ENCODE results near the gene ATP1A1.

The ATP1A1 gene

DNA sequence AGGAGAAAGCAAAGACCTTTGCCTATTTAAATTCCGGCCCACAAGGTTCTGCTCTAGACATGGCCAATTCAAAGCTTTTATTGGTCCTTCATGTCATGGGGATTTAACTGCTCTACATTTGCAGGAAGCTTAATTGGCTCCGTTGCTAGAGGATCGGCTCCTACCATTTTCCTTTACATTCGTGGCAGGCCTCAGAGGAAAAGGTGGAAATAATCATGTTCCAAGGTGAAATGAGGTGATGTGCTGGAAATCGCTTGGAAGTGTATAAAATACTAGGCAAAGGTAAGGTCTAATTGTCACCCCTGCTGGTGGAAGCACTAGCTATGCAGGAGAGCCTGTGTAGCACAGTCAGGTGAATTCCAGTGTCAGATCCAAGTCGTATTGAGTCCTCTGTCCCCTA is 55.5 kb downstream of the ATP1A1 start:
- DNase-seq (ENCODE audit: low read depth) = no peak
- no peak overlapping the region for H3K4me3 ChIP-seq (ENCODE audit: low read depth, low read length)

DNA sequence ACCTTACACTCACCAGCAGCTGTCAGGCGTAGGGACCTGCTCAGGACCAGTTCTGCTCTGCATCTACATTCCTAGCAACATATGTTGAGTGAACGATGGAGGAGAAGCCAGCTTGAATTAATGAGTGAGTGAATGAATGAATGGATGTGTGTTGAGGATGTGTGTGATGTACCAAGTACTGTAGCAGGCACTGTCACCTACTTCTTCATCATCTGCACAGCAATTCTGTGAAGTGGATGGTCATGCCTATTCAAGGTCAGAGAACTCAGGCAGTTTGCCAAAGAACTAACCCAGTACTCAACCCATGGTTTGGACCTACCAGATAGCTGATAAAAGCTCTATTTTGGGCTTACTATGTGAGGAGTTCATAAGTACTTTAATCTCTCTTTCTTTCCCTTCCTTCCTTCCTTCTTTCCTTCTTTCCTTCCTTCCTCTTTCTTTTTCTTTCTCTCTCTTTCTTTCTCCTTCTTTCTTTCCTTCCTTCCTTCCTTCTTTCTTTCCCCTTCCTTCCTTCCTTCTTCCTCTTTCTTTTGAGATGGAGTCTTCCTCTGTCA is 56.9 kb downstream of the ATP1A1 start:
- no peak for DNase-seq (ENCODE audit: low read depth)
- no peak overlapping the region for H3K4me3 ChIP-seq (ENCODE audit: low read depth, low read length)

DNA sequence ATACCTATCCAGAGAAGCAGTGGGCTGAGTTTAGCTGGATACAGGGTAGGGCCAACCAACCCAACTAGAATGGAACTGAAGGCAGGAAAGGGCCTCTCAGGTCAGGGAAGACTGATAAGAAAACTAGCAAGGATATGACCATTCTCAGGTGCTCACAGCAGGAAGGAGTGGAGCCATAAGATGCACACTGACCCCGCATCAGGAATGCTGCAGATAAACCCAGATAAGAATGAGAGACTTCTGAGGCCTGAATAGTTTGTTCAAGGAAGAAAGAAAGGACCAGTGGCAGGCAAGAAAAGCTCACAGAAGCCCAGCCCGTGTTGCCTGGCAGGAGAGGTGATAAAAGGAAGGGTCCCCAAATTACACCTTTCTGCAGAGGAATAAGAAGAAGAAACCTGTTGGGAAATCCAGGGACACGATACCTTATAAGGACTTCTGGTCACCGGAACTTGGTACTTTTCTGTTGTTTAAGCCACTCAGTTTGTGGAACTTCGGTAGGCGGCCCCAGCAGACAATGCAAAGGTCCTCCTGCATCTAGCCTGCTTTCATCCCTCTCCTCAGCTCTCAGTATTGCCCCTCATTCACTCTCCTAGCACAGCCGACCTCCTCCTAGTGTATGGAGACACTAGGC is 58.9 kb downstream of the ATP1A1 start:
- no peak for DNase-seq (ENCODE audit: low read depth)
- H3K4me3 ChIP-seq (ENCODE audit: low read depth, low read length) = no peak overlapping the region

DNA sequence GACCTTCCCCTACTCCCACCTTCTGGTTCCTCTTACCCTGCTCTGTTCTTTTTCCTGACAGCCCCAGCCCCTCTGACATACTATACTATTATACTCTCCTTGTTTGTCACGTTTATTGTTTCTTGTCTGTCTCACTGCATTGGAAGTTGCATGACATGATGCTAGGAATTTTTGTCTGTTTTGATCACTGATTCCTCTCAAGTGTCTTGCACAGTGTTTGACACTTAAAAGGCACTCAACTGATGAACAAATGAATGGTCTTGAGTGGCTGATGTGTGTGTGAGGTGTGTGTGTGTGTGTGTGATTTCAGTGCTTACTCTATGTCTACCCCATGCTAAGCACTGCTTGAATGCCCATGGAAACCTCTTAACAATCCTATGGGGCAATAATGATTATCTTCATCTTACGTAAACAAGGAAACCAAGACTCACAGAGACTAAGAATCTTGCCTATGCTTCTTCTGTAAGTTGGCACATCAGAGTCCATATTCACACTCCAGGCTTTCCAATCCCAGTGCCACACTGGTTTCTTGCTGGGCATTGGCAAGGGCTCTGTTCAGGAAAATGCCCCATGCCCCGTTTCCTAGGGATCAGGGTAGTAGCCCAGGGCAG is 59.7 kb downstream of the ATP1A1 start:
- DNase-seq (ENCODE audit: low read depth) = no peak
- no peak overlapping the region for H3K4me3 ChIP-seq (ENCODE audit: low read depth, low read length)

DNA sequence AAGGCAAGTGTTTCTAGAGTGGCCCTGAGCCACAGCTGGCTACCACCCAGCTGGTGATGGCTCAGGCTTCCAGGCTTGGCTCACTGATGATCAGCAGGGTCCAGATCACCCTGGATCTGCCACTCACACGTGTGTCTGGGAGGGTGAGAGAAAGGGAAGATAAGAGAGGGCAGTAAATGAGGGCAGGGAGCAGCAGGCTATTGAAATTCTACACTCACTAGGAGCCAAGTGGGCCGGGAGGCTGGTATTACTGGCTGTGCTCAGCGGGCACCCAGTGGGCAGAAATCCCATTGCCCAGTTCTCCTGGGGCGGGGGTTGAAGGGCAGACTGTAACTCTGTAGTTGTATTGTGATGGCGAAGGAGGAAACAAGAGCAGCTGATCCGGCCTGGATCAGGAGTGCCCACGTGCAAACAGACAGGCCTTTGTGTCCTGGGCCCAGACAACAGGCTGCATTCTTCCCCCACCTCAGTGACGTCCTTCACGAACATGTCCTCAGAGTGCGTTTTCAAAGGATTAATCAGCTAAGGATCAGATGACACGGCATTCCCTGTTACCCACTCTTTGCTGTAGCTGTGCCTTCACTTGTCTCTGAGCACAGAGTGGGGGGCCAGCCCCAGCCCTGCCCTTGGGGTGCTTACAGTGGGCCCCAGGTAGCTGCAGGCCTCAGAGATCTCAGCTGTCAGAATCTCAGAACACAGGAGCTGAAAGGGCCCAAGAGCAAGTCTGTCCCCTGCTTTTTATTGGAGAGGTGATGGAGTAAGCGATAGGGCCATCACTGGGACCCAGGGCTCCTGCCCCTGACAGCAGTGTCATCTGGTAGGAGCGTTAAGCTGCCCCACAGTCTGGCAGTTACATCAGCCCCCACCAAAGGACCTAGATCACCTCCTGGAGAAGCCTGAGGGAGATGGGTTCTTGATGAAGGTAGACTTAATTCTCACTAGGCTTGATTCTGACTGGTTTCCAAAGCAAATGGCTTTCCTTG is 60.5 kb downstream of the ATP1A1 start:
- H3K4me3 ChIP-seq (ENCODE audit: low read depth, low read length) = no peak overlapping the region
- DNase-seq (ENCODE audit: low read depth) = peak; percentile 67

DNA sequence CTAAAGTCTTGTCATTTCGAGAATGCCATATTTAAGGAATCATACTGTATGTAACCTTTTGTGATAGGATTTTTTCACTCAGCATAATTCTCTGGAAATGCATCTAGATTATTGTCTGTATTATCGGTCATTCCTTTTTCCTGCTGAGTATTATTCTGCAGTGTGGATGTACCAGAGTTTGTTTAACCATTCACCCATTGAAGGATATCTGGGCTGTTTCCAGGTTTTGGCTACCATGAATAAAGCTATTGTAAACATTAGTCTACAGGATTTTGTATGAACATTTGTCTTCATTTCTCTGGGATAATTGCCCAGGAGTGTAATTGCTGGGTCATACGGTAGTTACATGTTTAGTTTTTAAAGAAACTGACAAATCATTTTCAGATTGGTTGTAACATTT is 61.8 kb downstream of the ATP1A1 start:
- no peak for DNase-seq (ENCODE audit: low read depth)
- H3K4me3 ChIP-seq (ENCODE audit: low read depth, low read length) = no peak overlapping the region

DNA sequence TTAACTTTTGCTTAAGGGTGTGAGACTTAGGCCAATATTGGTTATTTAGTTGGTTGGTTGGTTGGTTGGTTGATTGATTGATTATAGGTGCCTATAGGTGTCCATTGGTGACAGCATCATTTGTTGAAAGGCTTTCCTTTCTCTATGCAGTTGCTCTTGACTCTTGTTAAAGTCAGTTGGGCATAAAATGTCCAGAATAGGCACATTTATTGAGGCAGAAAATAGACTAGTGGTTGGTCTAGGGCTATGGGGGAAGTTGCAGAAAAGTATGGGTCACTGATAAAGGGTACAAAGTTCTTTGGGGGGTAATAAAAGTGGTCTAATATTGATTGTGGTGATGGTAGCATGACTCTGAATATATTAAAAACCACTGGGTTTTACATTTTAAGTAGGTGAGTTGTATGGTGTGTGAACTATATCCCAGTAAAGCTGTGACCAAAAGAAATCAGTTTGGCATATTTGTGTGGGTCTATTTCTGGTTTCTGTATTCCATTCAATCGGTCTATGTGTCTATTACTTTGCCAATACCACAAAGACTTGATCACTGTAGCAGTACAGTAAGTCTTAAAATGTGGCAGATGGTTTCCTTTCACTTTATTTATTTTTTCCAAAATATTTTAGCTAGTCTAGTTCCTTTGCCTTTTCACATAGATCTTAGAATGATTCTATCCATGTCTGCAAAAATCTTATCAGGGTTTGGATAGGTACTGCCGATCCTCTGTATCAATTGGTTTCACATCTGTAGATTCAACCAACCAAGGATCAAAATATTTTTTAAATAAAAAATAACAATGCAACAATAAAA is 63.0 kb downstream of the ATP1A1 start:
- DNase-seq (ENCODE audit: low read depth) = no peak

DNA sequence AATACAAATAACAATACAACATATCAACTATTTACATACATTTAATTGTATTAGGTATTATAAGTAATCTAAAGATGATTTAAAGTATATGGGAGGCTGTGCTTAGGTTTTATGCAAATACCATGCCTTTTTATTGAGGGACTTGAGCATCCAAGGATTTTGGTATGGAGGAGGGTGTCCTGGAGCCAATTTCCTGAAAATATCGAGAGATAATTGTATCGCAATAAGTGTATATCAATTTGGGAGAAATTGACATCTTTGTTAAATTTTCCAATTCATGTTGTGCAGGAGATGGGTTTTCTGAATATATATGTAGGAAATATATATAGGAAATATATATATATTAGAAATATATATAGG is 63.5 kb downstream of the ATP1A1 start:
- no peak overlapping the region for H3K4me3 ChIP-seq (ENCODE audit: low read depth, low read length)
- DNase-seq (ENCODE audit: low read depth) = no peak

More for the DNA sequence above, 63.0 kb downstream of the ATP1A1 start:
- H3K4me3 ChIP-seq (ENCODE audit: low read depth, low read length) = no peak overlapping the region

DNA sequence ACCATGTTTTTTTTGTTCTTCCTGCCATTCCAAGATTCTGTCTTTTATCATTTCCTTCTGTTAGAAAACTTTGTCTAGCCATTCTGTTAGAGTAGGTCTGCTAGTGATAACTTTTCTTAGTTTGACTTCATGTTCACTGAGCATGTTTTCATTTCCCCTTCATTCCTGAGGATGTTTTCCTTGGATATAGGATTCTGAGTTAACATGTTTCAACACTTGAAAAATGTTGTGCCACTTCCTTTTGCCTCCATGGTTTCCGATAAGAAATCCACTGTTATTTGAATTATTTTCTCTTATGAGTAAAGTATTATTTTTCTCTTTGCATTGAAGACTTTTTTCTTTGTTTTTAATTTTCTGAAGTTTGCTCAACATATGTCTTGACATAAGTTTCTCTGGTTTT is 66.7 kb downstream of the ATP1A1 start:
- no peak for DNase-seq (ENCODE audit: low read depth)
- no peak overlapping the region for H3K4me3 ChIP-seq (ENCODE audit: low read depth, low read length)

DNA sequence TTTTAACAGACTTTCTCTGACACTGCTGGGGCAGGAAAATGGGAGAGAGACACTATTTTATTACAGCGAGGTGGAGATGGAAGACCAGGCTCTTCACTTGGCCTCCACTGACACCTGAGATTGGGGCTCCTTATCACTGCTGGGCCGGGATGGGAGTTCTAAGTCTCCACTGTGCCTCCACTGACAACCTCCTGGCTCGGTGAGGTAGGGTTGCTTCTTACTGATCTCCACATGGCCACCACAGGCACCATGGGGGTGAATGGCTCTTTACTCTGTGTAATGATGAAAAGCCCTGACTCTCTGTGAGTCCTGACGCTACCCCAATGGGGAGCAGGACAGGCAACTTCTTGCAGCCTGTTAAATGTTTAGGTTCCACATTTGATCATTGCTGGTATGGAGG is 67.7 kb downstream of the ATP1A1 start:
- DNase-seq (ENCODE audit: low read depth) = no peak
- no peak overlapping the region for H3K4me3 ChIP-seq (ENCODE audit: low read depth, low read length)

DNA sequence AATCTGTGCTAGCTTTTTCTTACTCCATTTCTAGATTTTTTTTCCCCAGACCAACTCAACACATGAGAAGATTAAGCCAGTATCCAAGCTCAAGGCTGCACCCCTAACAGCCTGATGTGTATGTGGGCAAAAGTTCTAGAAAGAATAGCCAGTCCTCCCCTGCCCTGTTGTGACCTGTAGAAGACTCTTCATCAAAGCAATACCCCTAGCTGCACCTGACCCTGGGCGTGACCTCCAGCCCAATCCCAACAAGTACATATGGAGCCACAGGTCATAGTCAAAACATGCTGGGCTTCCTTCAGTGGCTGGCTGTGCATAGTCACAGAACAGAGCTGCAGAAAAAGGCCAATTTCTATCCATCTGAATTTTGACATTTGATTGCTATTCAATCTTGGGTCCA is 72.5 kb downstream of the ATP1A1 start:
- DNase-seq (ENCODE audit: low read depth) = no peak
- H3K4me3 ChIP-seq (ENCODE audit: low read depth, low read length) = no peak overlapping the region

DNA sequence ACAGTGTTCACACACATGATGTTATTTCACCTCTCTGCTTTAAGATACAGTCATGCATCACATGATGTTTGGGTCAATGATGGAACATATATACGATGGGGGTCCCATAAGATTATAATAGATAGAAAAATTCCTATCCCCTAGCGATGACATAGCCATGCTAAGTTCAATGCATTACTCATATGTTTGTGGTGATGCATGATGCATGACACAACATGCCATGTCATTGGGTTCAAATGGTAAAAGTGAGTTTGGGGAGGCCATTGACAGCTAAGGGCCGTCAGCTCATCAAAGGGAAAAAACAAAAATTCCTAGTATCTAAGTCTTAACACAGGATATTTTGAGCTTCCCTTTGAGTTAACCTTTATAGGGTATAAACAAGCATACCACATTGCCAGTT is 73.6 kb downstream of the ATP1A1 start:
- no peak overlapping the region for H3K4me3 ChIP-seq (ENCODE audit: low read depth, low read length)
- DNase-seq (ENCODE audit: low read depth) = no peak

DNA sequence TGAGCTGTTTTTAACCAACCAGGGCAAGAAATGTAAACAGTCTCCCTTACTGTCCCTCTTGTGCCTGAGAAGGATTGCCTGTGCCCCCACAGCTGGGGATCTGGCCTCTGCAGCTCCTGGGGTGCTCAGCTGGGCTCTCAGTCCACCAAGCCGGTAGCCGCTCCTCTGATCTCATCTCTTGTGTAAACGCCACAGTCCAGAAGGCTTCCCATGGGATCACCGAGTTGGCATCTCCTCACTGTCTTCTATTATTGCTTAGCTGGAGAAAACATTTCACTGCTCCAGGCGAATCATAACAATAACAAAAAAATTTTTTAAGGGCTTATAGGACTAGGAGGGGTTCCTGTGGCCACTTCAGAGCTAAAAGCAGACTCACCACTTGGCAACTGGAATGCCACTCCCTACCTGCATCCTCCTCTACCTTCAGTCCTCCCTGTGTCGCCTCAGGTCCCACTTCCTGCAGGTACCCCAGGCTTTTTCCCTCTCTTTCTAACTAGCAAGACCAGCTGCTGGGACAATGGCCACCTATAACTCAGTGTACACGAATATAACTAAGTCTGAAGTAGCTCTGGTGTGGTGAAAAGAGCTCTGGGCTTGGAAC is 75.8 kb downstream of the ATP1A1 start:
- DNase-seq (ENCODE audit: low read depth) = peak; percentile 16

DNA sequence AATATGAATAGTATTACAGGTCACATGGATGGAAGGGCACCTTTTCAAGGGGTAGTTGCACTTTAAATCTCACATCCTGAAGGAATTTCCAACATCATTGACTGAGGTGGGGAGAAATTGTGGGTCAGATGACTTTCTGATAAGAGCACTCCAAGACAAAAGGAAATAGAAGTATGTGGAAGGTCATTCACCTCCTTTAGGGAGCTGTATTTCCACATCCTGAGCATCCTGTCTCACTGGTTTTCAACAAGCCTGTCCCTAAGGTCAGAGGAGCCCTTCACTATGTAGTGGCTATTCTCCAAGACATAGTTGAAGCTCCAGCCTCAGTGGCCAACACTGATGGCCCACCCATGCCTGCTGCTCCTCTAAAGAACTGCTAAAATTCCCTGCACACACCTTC is 76.5 kb downstream of the ATP1A1 start:
- H3K4me3 ChIP-seq (ENCODE audit: low read depth, low read length) = no peak overlapping the region
- DNase-seq (ENCODE audit: low read depth) = no peak

More for the DNA sequence above, 75.8 kb downstream of the ATP1A1 start:
- no peak overlapping the region for H3K4me3 ChIP-seq (ENCODE audit: low read depth, low read length)

DNA sequence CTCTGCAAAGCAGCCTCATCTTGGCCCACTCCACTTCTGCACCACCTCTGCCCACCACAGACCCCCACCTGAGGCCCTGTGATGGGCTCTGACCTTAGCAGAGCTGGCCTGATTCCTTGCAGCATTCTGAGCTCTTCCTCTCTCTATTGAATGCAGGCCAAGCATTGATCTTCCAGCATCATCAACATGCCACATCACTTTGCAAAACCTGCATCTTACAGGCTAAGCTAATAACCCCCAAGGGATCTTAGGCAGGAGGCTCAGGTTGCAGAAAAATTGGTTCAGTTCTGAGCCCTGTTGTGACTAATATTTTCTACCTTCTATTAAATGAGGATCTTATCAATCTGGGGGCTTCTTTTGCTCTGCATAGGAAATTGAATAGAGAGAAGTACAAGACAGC is 78.7 kb downstream of the ATP1A1 start:
- no peak for DNase-seq (ENCODE audit: low read depth)
- H3K4me3 ChIP-seq (ENCODE audit: low read depth, low read length) = no peak overlapping the region

DNA sequence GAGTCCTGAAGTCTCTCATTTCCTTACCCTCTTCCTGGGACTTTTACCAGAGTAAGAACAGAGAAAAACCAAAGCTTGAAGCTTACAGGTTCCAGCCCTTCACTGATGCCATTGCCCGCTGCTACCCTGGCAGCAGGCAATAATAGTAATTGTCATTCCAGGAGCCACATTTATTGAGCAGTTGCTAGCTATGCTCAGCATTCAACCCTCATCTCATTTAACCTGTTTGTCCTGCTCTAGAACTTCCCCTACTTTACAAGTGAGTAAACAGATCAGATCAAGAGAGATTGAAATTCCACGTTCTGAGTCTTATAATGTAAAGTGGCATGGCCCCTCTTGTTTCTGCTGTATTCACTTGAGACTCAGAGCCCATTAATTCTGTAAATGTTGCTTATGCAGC is 80.4 kb downstream of the ATP1A1 start:
- DNase-seq (ENCODE audit: low read depth) = no peak
- no peak overlapping the region for H3K4me3 ChIP-seq (ENCODE audit: low read depth, low read length)

DNA sequence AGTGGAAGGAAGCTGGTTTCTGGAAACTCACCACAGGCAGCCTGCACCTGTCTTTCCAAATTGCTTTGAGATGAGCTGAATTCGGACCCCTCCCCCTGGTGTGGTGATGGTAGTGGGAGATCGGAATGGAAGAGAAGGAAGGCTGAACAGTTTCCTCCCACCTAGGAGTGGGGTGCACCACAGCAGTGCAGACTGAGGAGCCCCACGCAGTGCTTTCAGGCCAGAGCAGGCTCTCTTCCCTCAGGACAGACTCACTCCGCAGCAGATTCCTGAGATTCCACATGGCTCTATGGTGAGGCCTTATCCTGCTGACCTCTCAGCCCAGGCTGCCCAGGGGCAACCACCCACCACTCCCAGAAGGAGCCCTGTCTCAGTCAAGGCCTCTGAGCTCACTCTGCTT is 80.9 kb downstream of the ATP1A1 start:
- peak; percentile 6 for DNase-seq (ENCODE audit: low read depth)
- no peak overlapping the region for H3K4me3 ChIP-seq (ENCODE audit: low read depth, low read length)

Data from skeletal muscle cell (primary cell).